Posterior cingulate gyrus (tissue), 11 donors: ENCODE results near the gene C19orf73.

Source experiments
- DNase-seq, 10 donors: peaks; one replicate each; pipeline versions ENCODE4 v3.0.0 to v3.0.0-alpha.2; 2020 to 2021; ENCODE audit warnings: mixed read lengths in 3 of 10
- intact Hi-C: fragments of 100-400 bp; cut with DNase I; formaldehyde crosslinking; loops from one replicate; pipeline ENCODE4 v1.15.1; 2023

C19orf73 gene

GRCh38 chr19:49073514-49074378 lies 45.2 kb downstream of the C19orf73 start:
- DNase-seq = peak in 1 of 10 donors; percentile 4
- intact Hi-C loops = no loop called here

- no peak for DNase-seq
- intact Hi-C loops = no loop called here
Measured at GRCh38 chr19:49071860-49072547, 46.9 kb downstream of the C19orf73 start.

GRCh38 chr19:49070416-49070815 lies 48.5 kb downstream of the C19orf73 start:
- intact Hi-C loops = no loop called here
- DNase-seq = no peak

GRCh38 chr19:49069026-49069425 lies 49.9 kb downstream of the C19orf73 start:
- DNase-seq = peak in 1 of 10 donors; percentile 31
- intact Hi-C loops = no loop called here
